Endothelial cell of umbilical vein (primary cell): ENCODE measurements around the gene PTPRE. TPM values are rescaled to one million over a fixed set of nuclear protein-coding genes. Genes with fewer than 3 reads are reported as not detected.

Experiments
- BruUV-seq: library from RNA; stranded (reverse); fragments of 400-500 nt; replicated peaks from 2 replicates; lab custom pipeline; 2021; lab: Mats Ljungman, UMichigan
- CTCF ChIA-PET: fragments of 300-600, 350-600 bp; sonication (Branson Sonifier 250); formaldehyde crosslinking; loops from one replicate; lab custom pipeline; 2021; ENCODE audit warnings: antibody characterized with exemption, inconsistent platforms; lab: Charles Lee
- POLR2A ChIA-PET: fragments of 300-600, 350-600 bp; sonication (Branson Sonifier 250); formaldehyde crosslinking; loops from one replicate; lab custom pipeline; 2021; ENCODE audit warnings: antibody characterized with exemption, inconsistent platforms; lab: Charles Lee
- DNase-seq: peaks from one replicate; pipeline ENCODE4 v3.0.0-alpha.2; 2011; ENCODE audit warnings: low read depth, low spot score
- FAIRE-seq: peaks from 2 replicates; lab custom pipeline; 2011; peaks lifted over from hg19 to GRCh38; lab: Jason Lieb, UNC
- H2AFZ ChIP-seq: 2 replicates; pipeline ENCODE4 v1.6.0; 2012; ENCODE audit warnings: low read depth, low read length, control low read depth, inconsistent platforms
- H3K27ac ChIP-seq: 2 replicates; pipeline ENCODE4 v1.5.1; 2011; ENCODE audit warnings: low read depth, mild to moderate bottlenecking, control low read depth, low read length, moderate library complexity; ENCODE audit not compliant: insufficient read depth
- H3K27me3 ChIP-seq, 2 experiments: 2 replicates each; pipeline versions ENCODE4 v1.6.0 to v1.6.1; 2011; ENCODE audit warnings: low read length in 2 of 2, mixed read lengths in 1 of 2; ENCODE audit not compliant: control insufficient read depth in 2 of 2, insufficient read depth in 2 of 2
- H3K36me3 ChIP-seq, 2 experiments: 2 replicates in 1 of 2; 3 replicates in 1 of 2; pipeline ENCODE4 v1.5.1; 2011; ENCODE audit warnings: low read length in 2 of 2, mild to moderate bottlenecking in 1 of 2, moderate library complexity in 1 of 2; ENCODE audit not compliant: control insufficient read depth in 2 of 2, insufficient read depth in 2 of 2; ENCODE audit errors: extremely low read depth in 1 of 2
- H3K4me1 ChIP-seq: 3 replicates; pipeline ENCODE4 v1.5.1; 2011; ENCODE audit warnings: mild to moderate bottlenecking, low read length; ENCODE audit not compliant: control insufficient read depth, insufficient read depth; ENCODE audit errors: extremely low read depth
- H3K4me2 ChIP-seq: 2 replicates; pipeline ENCODE4 v1.6.1; 2011; ENCODE audit warnings: low read length, control low read depth, mixed read lengths; ENCODE audit not compliant: insufficient read depth
- H3K4me3 ChIP-seq, 3 experiments: fragments of 200-600 bp in 1 of 3; sonication (generic), shearing (Covaris generic) in 1 of 3; replicated peaks in 1 of 3; 2 replicates each; pipeline ENCODE4 v1.5.1; 2011 to 2016; ENCODE audit warnings: control low read depth in 3 of 3, low read length in 3 of 3, mild to moderate bottlenecking in 2 of 3, inconsistent platforms in 1 of 3, low read depth in 1 of 3, moderate library complexity in 1 of 3; ENCODE audit not compliant: insufficient read depth in 1 of 3
- H3K79me2 ChIP-seq: 2 replicates; pipeline ENCODE4 v1.6.0; 2012; ENCODE audit warnings: low read length, inconsistent platforms; ENCODE audit not compliant: control insufficient read depth, insufficient read depth
- H3K9ac ChIP-seq: replicated peaks from 2 replicates; pipeline ENCODE3; 2011; ENCODE audit warnings: low read length, control low read depth; ENCODE audit not compliant: insufficient read depth; ENCODE audit errors: extremely low read depth
- H3K9me1 ChIP-seq: replicated peaks from 3 replicates; pipeline ENCODE4 v1.6.0; 2011; ENCODE audit warnings: mild to moderate bottlenecking, low read length; ENCODE audit not compliant: control insufficient read depth, insufficient read depth; ENCODE audit errors: extremely low read depth
- H3K9me3 ChIP-seq: replicated peaks from 2 replicates; pipeline ENCODE4 v1.5.1; 2012; ENCODE audit warnings: low read length, inconsistent platforms; ENCODE audit not compliant: control insufficient read depth, insufficient read depth
- H4K20me1 ChIP-seq: replicated peaks from 2 replicates; pipeline ENCODE3; 2011; ENCODE audit warnings: mild to moderate bottlenecking, low read length; ENCODE audit not compliant: control insufficient read depth, insufficient read depth; ENCODE audit errors: extremely low read depth
- CTCF ChIP-seq, 2 donors: IDR thresholded peaks; 1 replicate in 1 of 2; 2 replicates in 1 of 2; pipeline ENCODE4 v1.5.1; 2011; ENCODE audit warnings: low read length in 2 of 2, mild to moderate bottlenecking in 2 of 2, moderate library complexity in 2 of 2, control low read depth in 1 of 2, inconsistent platforms in 1 of 2, low read depth in 1 of 2; ENCODE audit not compliant: insufficient read depth in 1 of 2; ENCODE audit errors: extremely low read depth in 1 of 2
- EZH2 ChIP-seq: IDR thresholded peaks from 2 replicates; pipeline ENCODE4 v1.6.1; 2012; ENCODE audit warnings: borderline replicate concordance, low read depth, mild to moderate bottlenecking, moderate library complexity, low read length, inconsistent platforms; ENCODE audit not compliant: severe bottlenecking
- FOS ChIP-seq: IDR thresholded peaks from 2 replicates; pipeline ENCODE4 v1.6.1; 2011; ENCODE audit warnings: mild to moderate bottlenecking, low read length, moderate library complexity, borderline replicate concordance; ENCODE audit not compliant: insufficient read depth
- GATA2 ChIP-seq: IDR thresholded peaks from 2 replicates; pipeline ENCODE4 v1.7.0; 2011; ENCODE audit warnings: low read depth, mild to moderate bottlenecking, moderate library complexity, mixed read lengths, low read length; ENCODE audit not compliant: insufficient read length, insufficient read depth
- JUN ChIP-seq: IDR thresholded peaks from 2 replicates; pipeline ENCODE4 v1.6.1; 2011; ENCODE audit warnings: borderline replicate concordance, low read depth; ENCODE audit not compliant: insufficient read length, insufficient read depth
- MAX ChIP-seq: IDR thresholded peaks from 2 replicates; pipeline ENCODE4 v1.6.1; 2011; ENCODE audit not compliant: insufficient read depth, insufficient read length
- MYC ChIP-seq: IDR thresholded peaks from one replicate; pipeline ENCODE4 v1.6.1; 2011; ENCODE audit warnings: mild to moderate bottlenecking, low read depth, low read length
- POLR2A ChIP-seq: IDR thresholded peaks from 2 replicates; pipeline ENCODE4 v1.6.1; 2012; ENCODE audit warnings: low read depth, mild to moderate bottlenecking, control low read depth, low read length
- POLR2AphosphoS5 ChIP-seq: IDR thresholded peaks from 2 replicates; pipeline ENCODE4 v1.6.1; 2012; ENCODE audit warnings: low read depth, mild to moderate bottlenecking, control low read depth, low read length, moderate library complexity; ENCODE audit not compliant: insufficient read depth
- dilution Hi-C: fragments of 300-500 bp; cut with MboI; formaldehyde crosslinking; loops from one replicate; pipeline ENCODE4 v1.15.0; 2019; ENCODE audit warnings: low sequenced_read_pairs; ENCODE audit not compliant: extremely low pct_ligation_motif_present
- intact Hi-C: fragments of 100-400 bp; cut with micrococcal nuclease; formaldehyde crosslinking; loops from one replicate; pipeline ENCODE4 v1.10.0; 2022
- polyA plus RNA-seq, 4 experiments: library from polyadenylated mRNA; depleted of rRNA in 3 of 4; stranded (reverse) in 3 of 4; unstranded in 1 of 4; fragments of >200 nt; gene quantifications; 2 replicates each; pipeline versions ENCODE4 v1.2.1 to v1.2.3, GENCODE V29; 2011 to 2012; ENCODE audit warnings: missing spikeins in 1 of 4
- total RNA-seq: library from RNA; stranded (reverse); gene quantifications from 2 replicates; pipeline ENCODE4 v1.2.3, GENCODE V29; 2021

Gene PTPRE
- total and polyA plus RNA-seq, 2 donors (not counting 3 experiments of a cell fraction or from before 2014, with no cell fraction given) = 37.3 to 116 TPM

- TF ChIP-seq FOS = no peak
- no peak for TF ChIP-seq POLR2A
- no peak for TF ChIP-seq GATA2
- TF ChIP-seq CTCF (IDR thresholded peaks at IDR 0.05; ENCODE audit: extremely low read depth in 1 of 2, insufficient read depth in 1 of 2, low read depth in 1 of 2, low read length in 2 of 2) = no peak
- TF ChIP-seq JUN = no peak
- TF ChIP-seq MYC = no peak
- TF ChIP-seq MAX = no peak
- no peak for TF ChIP-seq EZH2
- TF ChIP-seq POLR2AphosphoS5 = no peak
- POLR2A ChIA-PET = no interaction called here
- Histone ChIP-seq H2AFZ (no peak overlapping the region), H3K36me3 (no peaks in the 10 kb centered on the region), H3K79me2 (no peaks in the 10 kb centered on the region), H3K4me1 (peaks cover 5% of the 10 kb centered on the region), H3K4me2 (no peak overlapping the region), H3K9ac (no peak overlapping the region), H4K20me1 (no peaks in the 10 kb centered on the region), H3K4me3 (no peak overlapping the region), H3K27me3 (no peaks in the 10 kb centered on the region), H3K9me3 (no peaks in the 10 kb centered on the region), H3K9me1 (no peaks in the 10 kb centered on the region), H3K27ac (no peak overlapping the region)
- intact Hi-C loops (no loop called here), dilution Hi-C loops (no loop called here)
- no peak for DNase-seq
- BruUV-seq = no TSS peak
- FAIRE-seq = no peak
- CTCF ChIA-PET = interaction anchor here (2.1 to 2.8 kb wide), 2 partner anchors 136 to 194 kb away, joined by 8 to 18 read pairs; no protein-coding TSS in a partner anchor
Measured at GRCh38 chr10:127875449-127875765, 31.5 kb upstream of the PTPRE start.
